ENCODE measurements around the gene GPR137B. TPM values are rescaled to one million over a fixed set of nuclear protein-coding genes. Genes with fewer than 3 reads are reported as not detected.

The GPR137B gene
- total and polyA plus RNA-seq, 2 of the 8 experiments (the other 6 are each of a cell fraction or from before 2014, with no cell fraction given): 6.9 to 7.7 TPM

- H3K36me3 ChIP-seq (ENCODE audit: control insufficient read depth in 2 of 4, insufficient read depth in 4 of 4, low read length in 3 of 4): no peaks in the 10 kb centered on the region
- H4K5ac ChIP-seq (ENCODE audit: insufficient read length, low read depth, low read length): no peak overlapping the region
- no peaks in the 10 kb centered on the region for H3K27me3 ChIP-seq (replicated peaks in 1 of 4; ENCODE audit: control insufficient read depth in 3 of 4, extremely low read depth in 1 of 4, insufficient read depth in 3 of 4, low read length in 3 of 4)
- no peak overlapping the region for H2AK5ac ChIP-seq (ENCODE audit: low read depth, low read length)
- H2AFZ ChIP-seq (ENCODE audit: low read length): no peak overlapping the region
- ChIA-PET CTCF (ENCODE audit: partially characterized antibody) (interaction anchor here (0.9 to 1.5 kb wide), 15 partner anchors 11 to 173 kb away, joined by 3 to 12 read pairs (median 4); no protein-coding TSS in a partner anchor), POLR2A (ENCODE audit: partially characterized antibody) (interaction anchor here (0.9 kb wide), 1 partner anchor 113 kb away, joined by 3 read pairs; the partner anchor contains the start of gene ERO1B)
- H4K20me1 ChIP-seq (replicated peaks in 1 of 2; ENCODE audit: control insufficient read depth in 1 of 2, insufficient read depth in 2 of 2, low read length in 2 of 2): peaks cover 0 to 4% of the 10 kb centered on the region in 2 experiments
- no peak overlapping the region for H3K18ac ChIP-seq (ENCODE audit: extremely low read depth, low read length)
- no peak overlapping the region for H3K4me2 ChIP-seq (ENCODE audit: insufficient read depth in 1 of 2, low read depth in 2 of 2, low read length in 2 of 2)
- H3K27ac ChIP-seq (ENCODE audit: low read depth, low read length): no peak overlapping the region
- H3K4ac ChIP-seq (replicated peaks; ENCODE audit: insufficient read length, low read depth, low read length): no peak overlapping the region
- H3K23ac ChIP-seq (ENCODE audit: insufficient read length): no peak overlapping the region
- WGBS, 2 experiments (ENCODE audit: extremely low coverage in 1 of 2, insufficient coverage in 1 of 2, insufficient read length in 1 of 2, insufficient replicate concordance in 2 of 2, low coverage in 1 of 2, low lambda C conversion rate in 2 of 2, missing lambda C conversion rate in 1 of 2): 84% methylated on average over 10 of the region's 10 CpGs; no CpG with 5 or more reads in 1 of the 2 experiments
- no peaks in the 10 kb centered on the region for H3K9me3 ChIP-seq (ENCODE audit: insufficient read depth in 2 of 2, low read depth in 1 of 2, low read length in 1 of 2)
- H3K4me3 ChIP-seq (ENCODE audit: extremely low read depth in 1 of 4, insufficient read depth in 2 of 4, low read depth in 3 of 4, low read length in 4 of 4): no peak overlapping the region
- FAIRE-seq: no peak
- H3K23me2 ChIP-seq (ENCODE audit: low read depth, low read length): no peaks in the 10 kb centered on the region
- peak; percentile 21 to 66 for DNase-seq (ENCODE audit: low read depth in 1 of 2, low spot score in 2 of 2)
- H2BK15ac ChIP-seq (ENCODE audit: low read length): no peak overlapping the region
- no peak overlapping the region for H2BK120ac ChIP-seq (replicated peaks; ENCODE audit: low read depth, low read length)
- no peak overlapping the region for H2BK12ac ChIP-seq (ENCODE audit: low read depth, low read length)
- H2BK20ac ChIP-seq (ENCODE audit: low read length): no peak overlapping the region
- H3K4me1 ChIP-seq (replicated peaks in 1 of 4; ENCODE audit: control insufficient read depth in 3 of 4, insufficient read depth in 4 of 4, low read length in 3 of 4): peaks cover 0 to 4% (median under 1%) of the 10 kb centered on the region in 4 experiments; a peak in 1 of 7 replicates
- no peak overlapping the region for H4K8ac ChIP-seq (ENCODE audit: extremely low read depth, insufficient read depth, low read length)
- H3K9ac ChIP-seq (replicated peaks in 1 of 4; ENCODE audit: extremely low read depth in 1 of 4, low read depth in 3 of 4, low read length in 3 of 4): no peak overlapping the region
- H4K91ac ChIP-seq (replicated peaks; ENCODE audit: insufficient read length, low read length): no peak overlapping the region
- H3K79me2 ChIP-seq (ENCODE audit: control insufficient read depth in 1 of 2, insufficient read depth in 2 of 2, low read length in 2 of 2): no peaks in the 10 kb centered on the region
- H2BK5ac ChIP-seq (ENCODE audit: low read depth, low read length): no peak overlapping the region
- no peak overlapping the region for H3K14ac ChIP-seq (ENCODE audit: insufficient read length)
- no peak overlapping the region for H3K56ac ChIP-seq (replicated peaks; ENCODE audit: insufficient read length, low read depth, low read length)
- no peaks in the 10 kb centered on the region for H3K79me1 ChIP-seq (ENCODE audit: low read depth, low read length)
- TF ChIP-seq CBX5 (IDR thresholded peaks at IDR 0.05; ENCODE audit: low read depth, low read length) (no peak), RAD21 (IDR thresholded peaks at IDR 0.05 in 1 of 2, conservative IDR thresholded peaks at IDR 0.05 in 1 of 2; ENCODE audit: low read depth in 2 of 2, low read length in 2 of 2) (peak; percentile 49 to 54), KDM1A (IDR thresholded peaks at IDR 0.05; ENCODE audit: borderline replicate concordance, low read length) (no peak), TCF12 (IDR thresholded peaks at IDR 0.05; ENCODE audit: low read depth, low read length) (peak; percentile 98), CTBP2 (IDR thresholded peaks at IDR 0.05; ENCODE audit: borderline replicate concordance, insufficient read depth, insufficient read length, low read length) (no peak), SP4 (IDR thresholded peaks at IDR 0.05; ENCODE audit: low read length) (no peak), CTCF (IDR thresholded peaks at IDR 0.05; ENCODE audit: control extremely low read depth in 1 of 3, insufficient read depth in 1 of 3, low read depth in 1 of 3, low read length in 3 of 3) (peak; percentile 60 to 78 (median 68)), TAF7 (optimal IDR thresholded peaks at IDR 0.05; ENCODE audit: borderline replicate concordance, low read depth, low read length) (no peak), RXRA (IDR thresholded peaks at IDR 0.05; ENCODE audit: insufficient read depth, low read depth, low read length) (no peak)
These were observed 26.5 kb downstream of the GPR137B start for GRCh38 chr1:236168716-236169429.
